ENCODE data around the gene SOD2.

GRCh38 chr6:159724778-159725177, 31.7 kb upstream of the SOD2 start:
- TF ChIP-seq CTCF (IDR thresholded peaks at IDR 0.05 in 2 of 3, conservative IDR thresholded peaks at IDR 0.05 in 1 of 3; ENCODE audit: borderline replicate concordance in 1 of 3, insufficient read depth in 1 of 3, low read depth in 2 of 3, low read length in 2 of 3) (no peak), POLR2A (IDR thresholded peaks at IDR 0.05; ENCODE audit: borderline replicate concordance, extremely low read depth, insufficient read depth, insufficient read length) (no peak), ATF3 (IDR thresholded peaks at IDR 0.05) (no peak), EGR1 (IDR thresholded peaks at IDR 0.05; ENCODE audit: low read depth) (no peak), REST (IDR thresholded peaks at IDR 0.05; ENCODE audit: low read depth) (no peak), TCF7L2 (IDR thresholded peaks at IDR 0.05; ENCODE audit: borderline replicate concordance, extremely low read depth, insufficient read depth, insufficient read length) (no peak), SP1 (IDR thresholded peaks at IDR 0.05; ENCODE audit: low read depth) (no peak), ZFX (IDR thresholded peaks at IDR 0.05) (no peak), ELF1 (IDR thresholded peaks at IDR 0.05; ENCODE audit: borderline replicate concordance, low read depth) (no peak), ZBTB33 (IDR thresholded peaks at IDR 0.05; ENCODE audit: extremely low read depth, insufficient replicate concordance, low read length) (no peak), EZH2 (IDR thresholded peaks at IDR 0.05) (no peak), JUND (IDR thresholded peaks at IDR 0.05) (no peak)
